GM18868 (cell line): ENCODE results near the gene KPNA3.
A peak's percentile ranks its signal among the peaks of the same experiment; 100 is the strongest.
"Not testable (repeated sequence)": the region's sequence is repeated elsewhere in the genome, so short reads cannot be mapped to it uniquely, and the experiment has no call there.

Source experiments
- ATAC-seq: cut with Tn5 transposase; IDR thresholded peaks from one replicate; pipeline ENCODE4 v1.9.1; 2021; ENCODE audit warnings: mild to moderate bottlenecking, moderate library complexity; ENCODE audit not compliant: unreplicated experiment

The KPNA3 gene

DNA sequence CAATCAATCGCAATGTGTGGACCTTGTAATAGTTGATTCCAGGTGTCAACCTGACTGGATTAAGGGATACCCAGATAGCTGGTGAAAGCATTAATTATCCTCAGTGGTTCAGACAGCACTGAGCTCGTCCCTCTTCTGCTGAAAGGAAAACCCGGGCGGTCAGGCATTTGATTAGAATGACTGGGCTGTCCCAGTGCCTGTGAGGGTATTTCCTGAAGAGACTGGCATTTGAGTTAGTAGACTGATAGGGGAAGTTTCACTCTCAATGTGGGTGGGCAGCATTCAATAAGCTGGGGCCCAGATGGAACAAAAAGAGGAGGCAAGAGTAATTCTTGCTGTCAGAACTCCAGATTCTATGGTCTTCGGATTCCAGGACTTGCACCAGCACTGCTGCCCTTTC is 31.9 kb downstream of the KPNA3 start:
- ATAC-seq, result peak; percentile 71

DNA sequence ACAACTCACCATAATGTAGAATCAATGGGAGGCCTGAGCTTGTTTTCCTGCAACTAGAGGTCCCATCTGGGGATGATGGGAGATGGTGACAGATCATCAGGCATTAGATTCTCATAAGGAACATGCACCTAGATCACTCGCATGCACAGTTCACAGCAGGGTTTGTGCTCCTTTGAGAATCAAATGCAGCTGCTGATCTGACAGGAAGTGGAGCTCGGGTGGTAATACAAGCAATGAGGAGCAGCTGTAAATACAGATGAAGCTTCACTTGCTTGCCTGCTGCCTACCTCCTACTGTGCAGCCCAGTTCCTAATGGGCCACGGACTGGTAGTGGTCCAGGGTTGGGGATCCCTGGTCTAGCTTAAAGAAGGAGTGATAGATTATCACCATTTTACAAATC is 33.0 kb downstream of the KPNA3 start:
- no peak for ATAC-seq

DNA sequence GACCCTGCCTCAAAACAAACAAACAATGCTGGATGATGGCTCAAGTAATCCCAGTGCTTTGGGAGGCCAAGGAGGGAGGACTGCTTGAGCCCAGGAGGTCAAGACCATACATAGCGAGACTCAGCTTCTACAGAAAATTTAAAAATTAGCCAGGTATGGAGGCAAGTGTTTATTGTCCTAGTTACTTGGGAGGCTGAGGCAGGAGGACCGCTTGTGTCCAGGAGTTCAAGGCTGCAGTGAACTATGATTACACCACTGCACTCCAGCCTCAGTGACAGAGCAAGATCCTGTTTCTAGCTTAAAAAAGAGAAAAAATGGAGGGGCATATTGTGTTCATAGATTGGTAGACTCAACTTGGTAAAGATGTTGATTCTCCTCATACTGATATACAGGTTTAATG is 36.2 kb downstream of the KPNA3 start:
- no peak for ATAC-seq

DNA sequence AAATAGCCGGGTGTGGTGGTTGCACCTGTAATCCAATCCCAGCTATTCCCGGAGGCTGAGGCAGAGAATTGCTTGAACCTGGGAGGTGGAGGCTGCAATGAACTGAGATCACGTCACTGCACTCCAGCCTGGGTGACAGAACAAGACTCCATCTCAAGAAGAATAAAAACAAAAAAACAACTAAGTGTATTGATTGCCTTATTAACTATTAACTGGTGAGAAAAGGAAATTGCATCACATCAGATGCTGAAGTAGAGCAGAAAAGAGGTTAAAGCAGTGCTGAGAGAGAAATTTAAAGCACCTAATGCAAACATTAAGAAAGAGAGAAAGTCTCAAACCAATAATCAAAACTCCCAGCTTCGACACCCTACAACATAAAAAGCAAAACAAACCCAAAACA is 38.3 kb downstream of the KPNA3 start:
- ATAC-seq, result no peak

DNA sequence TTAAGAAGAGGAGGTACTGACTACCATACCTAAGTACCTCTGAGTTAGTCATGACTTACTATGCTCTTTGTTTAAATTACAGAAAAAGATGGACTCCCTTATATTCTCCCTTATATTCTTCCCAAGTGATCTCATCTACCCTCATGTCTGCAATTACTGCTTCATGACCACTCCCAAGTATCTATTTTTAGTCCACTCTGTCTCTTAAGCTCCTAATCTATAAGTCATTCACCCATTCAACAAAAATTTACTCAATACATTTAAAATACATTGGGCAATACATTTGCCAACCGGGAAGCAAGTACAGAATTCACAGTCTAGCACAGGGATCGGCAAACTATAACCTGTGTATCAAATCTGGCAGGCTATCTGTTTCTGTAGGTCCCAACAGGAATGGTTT is 42.6 kb downstream of the KPNA3 start:
- no peak for ATAC-seq

DNA sequence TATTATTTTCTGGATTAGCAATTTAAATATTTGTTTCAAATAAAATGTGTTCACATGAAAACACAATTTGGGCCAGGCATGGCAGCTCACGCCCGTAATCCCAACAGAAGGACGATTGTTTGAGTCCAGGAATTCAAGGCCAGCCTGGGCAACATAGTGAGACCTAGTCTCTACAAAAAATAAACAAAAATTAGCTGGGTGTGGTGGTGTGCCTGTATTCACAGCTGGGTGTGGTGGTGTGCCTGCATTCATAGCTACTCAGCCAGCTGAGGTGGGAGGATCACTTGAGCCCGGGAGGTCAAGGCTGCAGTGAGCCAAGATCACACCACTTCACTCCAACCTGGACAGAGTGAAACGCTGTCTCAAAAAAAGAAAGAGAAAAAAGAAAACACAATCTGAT is 46.4 kb downstream of the KPNA3 start:
- no peak for ATAC-seq

DNA sequence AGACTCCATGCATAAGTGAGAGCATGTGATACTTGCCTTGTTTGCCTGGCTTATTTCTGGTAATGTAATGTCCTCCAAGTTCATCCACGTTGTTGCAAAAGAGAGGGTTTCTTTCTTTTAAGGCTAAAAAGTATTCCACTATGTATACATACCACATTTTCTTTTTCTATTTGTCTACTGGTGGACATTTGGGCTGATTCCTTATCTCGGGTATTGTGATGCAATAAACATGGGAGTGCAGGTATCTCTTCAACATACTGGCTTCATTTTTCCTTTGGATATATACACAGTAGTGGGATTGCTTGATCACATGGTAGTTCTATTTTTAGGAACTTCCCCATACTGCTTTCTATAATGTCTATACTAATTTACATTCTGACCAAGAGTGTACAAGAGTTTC is 51.6 kb downstream of the KPNA3 start:
- ATAC-seq, result no peak

DNA sequence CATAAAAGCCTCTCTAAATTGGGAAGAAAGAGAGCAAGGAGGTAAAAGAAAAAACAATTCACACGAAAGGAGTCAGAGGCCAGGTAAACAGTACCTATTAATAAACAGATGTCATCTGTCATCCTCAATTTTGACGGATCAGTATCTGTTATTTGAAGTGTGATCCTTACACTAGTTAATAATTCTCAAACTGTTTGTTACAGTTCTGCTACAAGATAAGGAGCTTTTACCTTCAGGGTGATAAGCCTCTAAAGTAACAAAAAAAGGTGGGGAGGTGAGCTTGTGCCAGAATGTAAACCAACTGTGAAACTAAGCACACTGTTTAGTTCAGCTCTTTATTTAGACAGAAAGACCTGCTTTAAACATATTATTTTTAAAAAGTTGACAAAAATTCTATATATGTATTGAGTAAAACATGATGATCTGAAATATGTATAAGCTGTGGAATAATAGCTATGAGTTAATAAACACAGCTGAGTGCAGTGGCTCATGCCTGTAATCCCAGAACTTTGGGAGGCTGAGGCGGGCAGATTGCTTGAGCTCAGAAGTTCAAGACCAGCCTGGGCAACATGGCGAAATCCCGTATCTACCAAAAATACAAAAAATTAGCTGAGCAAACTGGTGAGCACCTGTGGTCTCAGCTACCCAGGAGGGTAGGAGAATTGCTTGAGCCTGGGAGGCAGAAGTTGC is 52.8 kb downstream of the KPNA3 start:
- ATAC-seq, result no peak

DNA sequence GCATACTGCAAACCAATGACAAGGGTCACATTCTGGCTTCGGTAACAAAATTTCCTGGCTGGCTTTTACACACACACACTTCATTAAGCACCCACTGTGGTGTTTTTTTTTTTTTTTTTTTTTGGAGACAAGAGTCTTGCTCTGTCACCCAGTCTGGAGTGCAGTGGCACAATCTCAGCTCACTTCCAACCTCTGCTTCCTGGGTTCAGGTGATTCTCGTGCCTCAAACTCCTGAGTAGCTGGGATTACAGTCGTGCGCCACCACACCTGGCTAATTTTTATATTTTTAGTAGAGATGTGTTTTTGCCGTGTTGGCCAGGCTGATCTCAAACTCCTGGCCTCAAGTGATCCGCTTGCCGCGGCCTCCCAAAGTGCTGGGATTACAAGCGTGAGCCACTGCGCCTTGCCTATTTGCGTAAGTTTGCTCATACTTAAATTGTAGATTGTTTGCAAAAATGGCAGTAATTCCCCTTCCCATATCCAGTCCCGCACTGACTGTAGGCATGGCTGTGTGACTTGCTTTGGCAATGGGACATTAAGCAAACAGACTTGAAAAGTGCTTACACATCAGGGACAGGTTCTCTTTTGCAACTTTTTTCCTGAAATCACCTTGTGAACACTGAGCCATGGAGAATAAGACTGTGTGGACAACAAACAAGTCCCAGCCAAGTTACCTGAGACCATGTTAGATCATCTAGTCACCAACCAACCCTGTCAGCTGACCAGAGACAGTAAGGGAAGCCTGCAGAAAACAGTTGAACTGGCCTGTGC is 59.1 kb downstream of the KPNA3 start:
- no peak for ATAC-seq

DNA sequence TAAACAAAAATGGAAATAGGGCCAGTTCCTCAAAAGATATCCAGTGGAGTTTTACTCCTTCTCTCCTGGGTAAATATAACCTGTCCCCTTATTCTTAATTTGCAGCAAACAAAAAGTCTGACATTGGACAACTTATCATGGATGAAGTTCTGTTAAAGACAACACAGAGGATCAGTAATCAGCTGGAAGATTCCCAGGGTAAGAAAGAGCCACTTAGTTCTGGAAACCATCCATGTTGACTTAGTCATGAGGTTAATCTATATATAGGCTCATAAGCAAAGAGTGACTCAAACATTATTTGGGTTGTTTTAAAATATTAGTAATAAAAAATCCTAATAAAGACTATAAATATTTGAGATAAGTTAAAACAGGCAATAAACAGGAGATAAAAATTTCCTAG is 60.7 kb downstream of the KPNA3 start:
- no peak for ATAC-seq

DNA sequence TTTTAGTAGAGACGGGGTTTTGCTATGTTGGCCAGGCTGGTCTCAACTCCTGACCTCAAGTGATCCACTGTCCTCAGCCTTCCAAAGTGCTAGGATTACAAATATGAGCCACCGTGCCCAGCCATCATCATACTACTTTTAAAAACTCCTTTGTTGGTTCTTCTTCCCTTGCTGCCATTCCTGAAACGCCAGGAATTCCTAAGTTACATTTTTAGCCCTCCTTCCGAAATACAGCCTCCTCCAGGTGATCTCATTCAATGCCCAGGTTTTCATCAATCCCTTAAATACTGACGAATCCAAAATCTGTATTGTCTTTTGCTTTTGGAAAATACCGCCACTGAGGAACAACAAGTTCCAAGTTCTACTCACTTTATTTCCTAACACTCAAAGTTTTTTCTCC is 75.9 kb downstream of the KPNA3 start:
- no peak for ATAC-seq

DNA sequence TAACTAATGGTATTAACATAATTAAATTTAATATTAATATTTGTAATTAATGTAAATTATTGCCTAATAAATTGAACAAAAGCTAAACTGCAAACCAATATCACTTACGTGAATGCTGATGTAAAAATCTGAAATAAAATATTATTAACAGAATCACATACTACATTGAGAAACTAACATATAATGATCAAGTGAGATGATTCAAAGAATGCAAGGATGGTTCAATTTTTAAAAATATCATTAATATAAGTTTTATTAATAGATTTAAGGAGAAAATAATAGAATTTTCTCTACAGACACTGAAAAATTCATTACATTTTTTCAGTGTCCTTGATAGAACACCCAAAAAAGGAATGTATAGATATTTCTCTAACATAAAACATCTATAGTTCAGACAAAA is 77.7 kb downstream of the KPNA3 start:
- no peak for ATAC-seq

DNA sequence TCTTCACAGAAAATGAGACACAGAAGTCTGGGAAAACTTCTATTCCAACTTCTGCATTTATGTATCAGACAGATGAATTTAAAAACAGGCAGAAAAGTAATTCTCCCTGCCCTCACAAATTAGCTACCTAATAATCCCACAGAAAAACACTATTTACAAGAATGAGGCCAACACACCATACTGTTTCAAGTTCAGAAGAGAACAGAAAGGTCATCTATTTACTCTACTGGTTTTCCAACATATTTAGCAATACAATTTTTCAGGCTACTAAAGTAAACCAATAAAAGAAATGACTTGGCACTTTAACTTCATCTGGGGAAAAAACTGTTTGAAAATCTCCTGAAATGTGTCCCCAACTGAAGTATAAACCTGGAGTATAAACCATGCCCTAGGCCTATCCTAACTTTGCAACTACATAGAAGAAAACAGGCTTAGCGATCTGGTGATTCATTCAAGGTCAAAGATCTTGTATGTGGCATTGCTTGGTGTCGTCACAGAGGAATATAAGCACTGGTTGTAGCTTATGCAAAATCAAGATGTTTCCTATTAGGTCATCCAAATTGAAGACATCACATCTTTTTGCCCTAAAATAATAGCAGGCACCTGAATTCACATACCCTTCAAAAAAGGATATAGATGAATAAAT is 81.1 kb downstream of the KPNA3 start:
- ATAC-seq, result no peak

DNA sequence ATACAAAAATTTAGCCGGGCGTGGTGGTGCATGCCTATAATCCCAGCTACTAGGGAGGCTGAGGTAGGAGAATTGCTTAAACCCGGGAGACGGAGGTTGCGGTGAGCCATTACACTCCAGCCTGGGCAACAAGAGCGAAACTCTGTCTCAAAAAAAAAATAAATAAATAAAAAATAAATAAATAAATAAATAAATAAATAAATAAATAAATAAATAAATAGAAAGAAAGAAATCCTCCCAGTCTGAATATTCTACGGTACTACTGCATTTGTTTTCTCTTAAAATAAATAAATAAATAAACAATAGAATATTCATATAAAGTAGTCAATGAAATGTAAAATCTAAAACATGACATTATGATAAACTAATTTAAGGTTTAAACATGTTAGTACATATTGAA is 88.2 kb downstream of the KPNA3 start:
- not testable (repeated sequence) for ATAC-seq

DNA sequence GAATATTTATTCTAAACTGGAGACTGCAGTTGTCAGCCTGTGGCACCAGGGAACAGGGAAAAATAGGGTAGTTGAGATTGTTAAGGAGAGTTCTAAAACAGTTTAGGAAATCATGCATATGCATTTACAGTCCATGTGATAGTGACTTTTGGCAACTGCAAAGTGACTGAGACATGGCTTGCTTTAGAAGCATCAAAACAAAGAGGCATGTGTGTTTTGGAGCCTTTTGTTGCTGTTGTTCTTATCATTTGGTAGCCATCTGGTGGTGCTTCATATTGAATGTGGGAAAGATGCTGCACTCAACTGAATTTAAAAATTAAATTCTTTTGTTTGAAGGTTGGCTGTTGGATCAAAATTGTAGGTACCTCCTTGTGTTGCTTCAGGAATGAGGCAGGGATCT is 91.0 kb downstream of the KPNA3 start:
- ATAC-seq, result no peak

DNA sequence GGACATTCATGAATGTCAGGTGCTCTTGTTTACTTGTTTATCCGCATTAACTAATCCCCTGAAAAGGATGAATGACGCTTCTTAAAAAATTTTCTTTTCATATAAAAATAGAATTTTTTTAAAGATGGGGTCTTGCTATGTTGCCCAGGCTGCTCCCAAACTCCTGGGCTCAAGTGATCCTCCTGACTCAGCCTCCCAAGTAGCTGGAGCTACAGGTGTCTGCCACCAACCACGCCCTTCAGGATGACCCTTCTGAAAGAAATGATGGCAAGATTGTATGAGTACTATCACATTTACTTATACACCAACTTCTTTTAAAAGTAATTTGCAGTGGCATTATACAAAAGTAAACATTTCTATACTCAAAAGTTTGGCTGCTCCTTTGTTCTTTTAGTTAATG is 95.0 kb downstream of the KPNA3 start:
- no peak for ATAC-seq

DNA sequence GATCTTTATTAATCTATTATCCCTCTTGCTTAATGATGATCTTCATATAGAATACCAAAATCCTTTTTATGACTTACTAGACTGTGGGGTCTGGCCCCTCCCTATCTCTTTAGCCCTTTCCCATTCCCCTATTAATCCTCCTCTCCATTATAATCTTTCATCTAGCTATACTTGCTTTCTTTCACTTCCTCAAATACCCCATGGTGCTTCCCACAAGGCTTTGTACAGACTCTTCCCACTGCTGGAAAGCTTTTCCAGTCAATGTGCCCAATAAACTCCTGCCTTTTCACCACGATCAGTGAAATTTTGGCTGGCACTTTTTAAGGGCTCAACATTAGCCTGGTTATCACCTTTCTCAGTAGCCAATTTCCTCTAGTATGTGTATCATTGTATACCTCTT is 98.0 kb downstream of the KPNA3 start:
- no peak for ATAC-seq

DNA sequence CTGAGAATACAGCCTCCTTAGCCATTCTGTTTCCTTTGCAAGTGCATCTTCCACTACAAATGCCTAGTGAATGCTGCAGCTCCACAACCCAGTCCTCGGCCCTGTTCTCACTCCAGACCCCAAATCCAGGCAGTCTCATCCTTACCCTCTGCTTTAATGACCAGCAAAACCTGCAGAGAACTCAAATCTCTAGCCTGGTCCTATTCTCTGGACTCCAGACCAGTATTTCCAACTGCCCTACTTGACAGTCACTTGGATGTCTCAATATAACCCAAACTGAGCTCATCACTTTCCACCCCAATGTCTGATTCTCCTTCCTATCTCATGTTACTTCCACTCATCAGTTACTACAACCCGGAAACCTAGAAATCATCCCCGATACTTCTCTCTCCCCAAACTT is 98.6 kb downstream of the KPNA3 start:
- ATAC-seq, result no peak

DNA sequence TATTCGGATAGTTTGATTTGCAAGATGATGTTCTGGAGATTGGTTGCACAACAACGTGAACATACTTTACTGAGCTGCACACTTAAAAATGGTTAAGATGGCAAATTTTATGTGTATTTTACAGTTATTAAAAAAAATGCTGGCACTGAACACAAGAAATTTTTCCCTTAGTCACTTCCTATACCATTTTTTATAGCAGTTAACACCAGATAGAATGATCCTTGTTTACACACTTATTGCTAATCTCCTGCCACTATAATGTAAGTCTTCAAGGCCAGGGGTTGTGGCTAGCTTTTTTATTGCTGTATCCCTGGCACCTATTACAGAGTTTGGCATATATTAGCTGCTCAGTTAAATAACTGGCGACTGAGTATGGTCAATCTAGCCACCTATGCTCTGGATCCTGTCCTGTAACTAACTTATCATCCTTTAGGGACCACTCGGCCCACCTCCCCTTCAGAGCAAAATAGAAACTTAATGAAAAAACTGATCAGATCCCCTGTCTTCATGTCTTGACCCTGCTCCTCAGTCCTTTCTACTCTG is 99.2 kb downstream of the KPNA3 start:
- no peak for ATAC-seq

DNA sequence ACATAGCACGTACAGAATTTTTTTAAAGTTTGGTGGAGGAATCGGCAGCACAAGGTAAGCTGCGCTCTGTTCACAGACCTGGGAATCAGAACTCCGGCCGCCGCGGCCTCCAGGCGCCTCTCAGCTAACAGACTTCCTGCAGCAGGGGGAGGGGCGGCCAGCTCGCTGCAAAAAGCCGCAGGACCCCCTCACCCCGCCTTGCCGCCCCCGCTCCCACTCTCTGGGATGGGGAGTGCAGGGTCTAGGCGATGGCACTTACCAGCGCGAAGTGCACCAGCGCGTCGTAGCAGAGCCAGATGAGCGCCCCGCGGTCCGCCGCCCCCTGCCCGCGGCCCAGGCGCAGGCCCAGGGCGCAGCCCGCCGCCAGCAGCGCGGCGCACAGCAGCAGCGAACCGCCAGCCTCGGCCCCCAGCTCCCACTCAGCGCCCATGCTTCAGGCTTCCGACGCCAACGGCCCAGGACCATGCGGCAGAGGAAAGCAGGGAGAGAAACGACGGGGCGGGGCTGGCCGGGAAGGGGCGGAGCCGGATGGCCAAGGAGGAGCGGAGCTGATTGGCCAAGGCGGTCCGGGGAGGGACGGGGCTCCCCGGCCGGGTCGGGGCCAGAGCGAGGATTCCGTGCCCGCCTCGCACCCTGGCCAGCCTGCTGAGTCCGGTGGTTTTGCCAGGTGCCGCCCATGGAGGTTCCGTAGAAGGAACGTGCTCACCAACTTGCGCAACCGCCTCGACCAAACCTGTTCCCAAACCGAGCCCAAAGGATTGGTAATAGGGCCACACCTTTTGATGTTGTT is 101.3 kb downstream of the KPNA3 start, which contains the start of gene EBPL:
EBPL (minus strand) TSS at position 492 of the 790 bp plus-strand sequence; CDS start at position 430, 62 bp downstream.
- peak; percentile 99 for ATAC-seq
